ENCODE data around the gene TLCD2.
"Not testable (repeated sequence)": the region's sequence is repeated elsewhere in the genome, so short reads cannot be mapped to it uniquely, and the experiment has no call there.

The TLCD2 gene

GRCh38 chr17:1709971-1710806 is at the start of gene TLCD2:
TSS of gene TLCD2 (minus strand) at chr17:1710377. CDS start at chr17:1710242, 135 bp downstream.
- no peak for DNase-seq (ENCODE audit: low read depth)

- no peak for DNase-seq (ENCODE audit: low read depth)
Observed at GRCh38 chr17:1759529-1759928, 49.4 kb upstream of the TLCD2 start.

GRCh38 chr17:1758807-1759206 is 48.6 kb upstream of the TLCD2 start:
- no peak for DNase-seq (ENCODE audit: low read depth)

GRCh38 chr17:1755827-1756262 is 45.7 kb upstream of the TLCD2 start:
- no peak for DNase-seq (ENCODE audit: low read depth)

- DNase-seq (ENCODE audit: low read depth): no peak
Observed at GRCh38 chr17:1755252-1755826, 45.2 kb upstream of the TLCD2 start.

- no peak for DNase-seq (ENCODE audit: low read depth)
Observed at GRCh38 chr17:1754430-1755112, 44.4 kb upstream of the TLCD2 start.

- DNase-seq (ENCODE audit: low read depth): no peak
Observed at GRCh38 chr17:1753767-1754429, 43.7 kb upstream of the TLCD2 start.

- DNase-seq (ENCODE audit: low read depth): no peak
Observed at GRCh38 chr17:1752425-1753262, 42.5 kb upstream of the TLCD2 start.

- DNase-seq (ENCODE audit: low read depth): no peak
Observed at GRCh38 chr17:1750628-1751027, 40.5 kb upstream of the TLCD2 start.

- no peak for DNase-seq (ENCODE audit: low read depth)
Observed at GRCh38 chr17:1746975-1747543, 36.9 kb upstream of the TLCD2 start.

GRCh38 chr17:1745513-1746020 is 35.4 kb upstream of the TLCD2 start:
- no peak for DNase-seq (ENCODE audit: low read depth)

GRCh38 chr17:1744551-1745512 is 34.7 kb upstream of the TLCD2 start:
- no peak for DNase-seq (ENCODE audit: low read depth)

GRCh38 chr17:1743088-1743439 is 32.9 kb upstream of the TLCD2 start:
- no peak for DNase-seq (ENCODE audit: low read depth)

- DNase-seq (ENCODE audit: low read depth): no peak
Observed at GRCh38 chr17:1742371-1743087, 32.4 kb upstream of the TLCD2 start, which contains the start of gene SERPINF2. TSS of gene SERPINF2 (plus strand) at chr17:1742871. CDS start at chr17:1744996, 2,125 bp downstream.

- DNase-seq (ENCODE audit: low read depth): not testable (repeated sequence)
Observed at GRCh38 chr17:1741899-1742298, 31.7 kb upstream of the TLCD2 start.

- no peak for DNase-seq (ENCODE audit: low read depth)
Observed at GRCh38 chr17:1737531-1738291, 27.5 kb upstream of the TLCD2 start.

GRCh38 chr17:1736348-1737281 is 26.4 kb upstream of the TLCD2 start:
- peak; percentile 34 for DNase-seq (ENCODE audit: low read depth)
